ENCODE results near the gene RBBP4.
"Not testable (repeated sequence)": the region's sequence is repeated elsewhere in the genome, so short reads cannot be mapped to it uniquely, and the experiment has no call there.

Gene RBBP4

GRCh38 chr1:32693455-32694174 is 42.6 kb downstream of the RBBP4 start:
- no peaks in the 10 kb centered on the region for H3K4me1 ChIP-seq (ENCODE audit: insufficient read depth, low read length)
- ATAC-seq (ENCODE audit: insufficient read depth, low read depth) (no peak), DNase-seq (no peak)
- TF ChIP-seq EZH2 (IDR thresholded peaks at IDR 0.05; ENCODE audit: borderline replicate concordance, low read depth, low read length, severe bottlenecking) = no peak
- TF ChIP-seq, protein P1, sequence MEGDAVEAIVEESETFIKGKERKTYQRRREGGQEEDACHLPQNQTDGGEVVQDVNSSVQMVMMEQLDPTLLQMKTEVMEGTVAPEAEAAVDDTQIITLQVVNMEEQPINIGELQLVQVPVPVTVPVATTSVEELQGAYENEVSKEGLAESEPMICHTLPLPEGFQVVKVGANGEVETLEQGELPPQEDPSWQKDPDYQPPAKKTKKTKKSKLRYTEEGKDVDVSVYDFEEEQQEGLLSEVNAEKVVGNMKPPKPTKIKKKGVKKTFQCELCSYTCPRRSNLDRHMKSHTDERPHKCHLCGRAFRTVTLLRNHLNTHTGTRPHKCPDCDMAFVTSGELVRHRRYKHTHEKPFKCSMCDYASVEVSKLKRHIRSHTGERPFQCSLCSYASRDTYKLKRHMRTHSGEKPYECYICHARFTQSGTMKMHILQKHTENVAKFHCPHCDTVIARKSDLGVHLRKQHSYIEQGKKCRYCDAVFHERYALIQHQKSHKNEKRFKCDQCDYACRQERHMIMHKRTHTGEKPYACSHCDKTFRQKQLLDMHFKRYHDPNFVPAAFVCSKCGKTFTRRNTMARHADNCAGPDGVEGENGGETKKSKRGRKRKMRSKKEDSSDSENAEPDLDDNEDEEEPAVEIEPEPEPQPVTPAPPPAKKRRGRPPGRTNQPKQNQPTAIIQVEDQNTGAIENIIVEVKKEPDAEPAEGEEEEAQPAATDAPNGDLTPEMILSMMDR (IDR thresholded peaks at IDR 0.05; ENCODE audit: borderline replicate concordance, extremely low read depth, low read length, poor library complexity, severe bottlenecking) = no peak
- H3K27me3 ChIP-seq (ENCODE audit: insufficient read depth, low read length, poor library complexity) = no peaks in the 10 kb centered on the region
- H3K27ac ChIP-seq (ENCODE audit: low read length) = no peak overlapping the region
- no peak overlapping the region for H2AFZ ChIP-seq (ENCODE audit: low read depth, low read length)
- no peaks in the 10 kb centered on the region for H3K9me3 ChIP-seq (ENCODE audit: insufficient read depth, low read length, severe bottlenecking)
- H3K36me3 ChIP-seq (ENCODE audit: insufficient read depth, low read length) = no peaks in the 10 kb centered on the region
- no peaks in the 10 kb centered on the region for H3K79me2 ChIP-seq (ENCODE audit: insufficient read depth, low read length)
- H3K4me2 ChIP-seq (ENCODE audit: insufficient read depth, low read length) = no peak overlapping the region
- no peak overlapping the region for H3K9ac ChIP-seq (ENCODE audit: low read depth, low read length)
- H3K4me3 ChIP-seq (ENCODE audit: low read depth in 1 of 2, low read length in 2 of 2) = no peak overlapping the region
- H4K20me1 ChIP-seq (ENCODE audit: insufficient read depth, low read length) = no peaks in the 10 kb centered on the region

DNA sequence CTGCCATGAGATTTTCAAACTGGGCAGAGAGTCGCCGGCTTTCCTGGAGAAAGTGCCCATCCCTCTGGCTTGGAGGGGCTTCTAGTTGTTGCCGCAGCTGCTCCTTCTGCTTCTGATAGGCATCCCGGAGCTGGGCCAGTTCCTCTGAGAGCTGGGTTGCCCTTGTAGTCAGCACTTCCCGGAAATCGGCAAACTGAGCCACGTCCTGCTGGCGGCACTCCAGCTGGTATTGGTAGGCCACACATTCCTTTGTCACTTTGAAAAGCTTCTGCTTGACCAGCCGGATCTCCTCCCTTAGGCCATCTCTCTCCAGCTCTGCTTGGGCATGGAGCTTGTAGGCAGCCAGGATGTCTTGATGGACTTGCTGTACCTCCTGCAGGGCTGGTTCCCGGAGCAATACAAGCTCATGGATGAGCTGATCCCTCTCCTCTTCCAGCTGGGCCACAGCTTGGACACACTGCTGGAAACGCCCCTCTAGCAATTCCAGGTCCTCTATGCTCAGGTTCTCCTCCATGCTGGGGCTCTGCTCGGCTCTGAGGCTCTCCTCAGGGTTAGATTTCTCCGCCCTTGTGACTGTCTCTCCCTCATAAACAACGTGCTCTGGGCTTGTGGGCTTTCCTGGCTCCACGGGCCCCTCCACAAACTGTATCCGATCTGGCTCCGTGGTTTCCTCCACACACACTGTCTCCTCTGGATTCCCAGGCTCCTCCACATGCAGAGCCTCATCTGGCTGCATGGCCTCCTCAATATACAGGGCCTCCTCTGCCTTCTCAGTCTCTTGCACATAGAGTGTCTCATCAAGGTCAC is 44.3 kb downstream of the RBBP4 start:
- H3K9me3 ChIP-seq (ENCODE audit: insufficient read depth, low read length, severe bottlenecking) = no peaks in the 10 kb centered on the region
- no peak overlapping the region for H3K4me3 ChIP-seq (ENCODE audit: low read depth in 1 of 2, low read length in 2 of 2)
- no peak for DNase-seq
- H3K27me3 ChIP-seq (ENCODE audit: insufficient read depth, low read length, poor library complexity) = no peaks in the 10 kb centered on the region
- H4K20me1 ChIP-seq (ENCODE audit: insufficient read depth, low read length) = no peaks in the 10 kb centered on the region
- no peak overlapping the region for H2AFZ ChIP-seq (ENCODE audit: low read depth, low read length)
- H3K9ac ChIP-seq (ENCODE audit: low read depth, low read length) = no peak overlapping the region
- TF ChIP-seq EZH2 (IDR thresholded peaks at IDR 0.05; ENCODE audit: borderline replicate concordance, low read depth, low read length, severe bottlenecking) = no peak
- TF ChIP-seq, protein P1 (IDR thresholded peaks at IDR 0.05; ENCODE audit: borderline replicate concordance, extremely low read depth, low read length, poor library complexity, severe bottlenecking) = no peak
- ATAC-seq (ENCODE audit: insufficient read depth, low read depth) = no peak
- H3K27ac ChIP-seq (ENCODE audit: low read length) = no peak overlapping the region
- H3K4me1 ChIP-seq (ENCODE audit: insufficient read depth, low read length) = no peaks in the 10 kb centered on the region
- no peak overlapping the region for H3K4me2 ChIP-seq (ENCODE audit: insufficient read depth, low read length)
- H3K79me2 ChIP-seq (ENCODE audit: insufficient read depth, low read length) = no peaks in the 10 kb centered on the region
- no peaks in the 10 kb centered on the region for H3K36me3 ChIP-seq (ENCODE audit: insufficient read depth, low read length)

- Histone ChIP-seq H3K27ac (ENCODE audit: low read length) (no peak overlapping the region), H3K4me1 (ENCODE audit: insufficient read depth, low read length) (no peaks in the 10 kb centered on the region), H4K20me1 (ENCODE audit: insufficient read depth, low read length) (no peaks in the 10 kb centered on the region), H3K27me3 (ENCODE audit: insufficient read depth, low read length, poor library complexity) (no peaks in the 10 kb centered on the region), H3K4me3 (ENCODE audit: low read depth in 1 of 2, low read length in 2 of 2) (no peak overlapping the region), H3K9me3 (ENCODE audit: insufficient read depth, low read length, severe bottlenecking) (no peaks in the 10 kb centered on the region), H2AFZ (ENCODE audit: low read depth, low read length) (no peak overlapping the region), H3K36me3 (ENCODE audit: insufficient read depth, low read length) (no peaks in the 10 kb centered on the region), H3K79me2 (ENCODE audit: insufficient read depth, low read length) (no peaks in the 10 kb centered on the region), H3K4me2 (ENCODE audit: insufficient read depth, low read length) (no peak overlapping the region), H3K9ac (ENCODE audit: low read depth, low read length) (no peak overlapping the region)
- ATAC-seq (ENCODE audit: insufficient read depth, low read depth) = no peak
- no peak for DNase-seq
- TF ChIP-seq, protein P1 (IDR thresholded peaks at IDR 0.05; ENCODE audit: borderline replicate concordance, extremely low read depth, low read length, poor library complexity, severe bottlenecking) = no peak
- no peak for TF ChIP-seq EZH2 (IDR thresholded peaks at IDR 0.05; ENCODE audit: borderline replicate concordance, low read depth, low read length, severe bottlenecking)
Measured at GRCh38 chr1:32696041-32696440, 45.0 kb downstream of the RBBP4 start.

DNA sequence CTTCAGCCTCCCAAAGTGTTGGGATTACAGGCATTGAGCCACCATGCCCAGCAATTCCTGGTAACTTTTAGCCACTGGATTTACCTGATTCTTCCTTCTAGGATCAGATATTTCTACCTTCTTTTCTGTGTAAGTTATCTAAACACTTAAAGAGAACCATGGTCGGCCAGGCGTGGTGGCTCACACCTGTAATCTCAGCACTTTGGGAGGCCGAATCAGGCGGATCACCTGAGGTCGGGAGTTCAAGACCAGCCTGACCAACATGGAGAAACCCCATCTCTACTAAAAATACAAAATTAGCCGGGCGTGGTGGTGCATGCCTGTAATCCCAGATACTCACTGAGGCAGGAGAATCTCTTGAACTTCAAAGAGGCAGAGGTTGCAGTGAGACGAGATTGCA is 46.0 kb downstream of the RBBP4 start:
- H3K79me2 ChIP-seq (ENCODE audit: insufficient read depth, low read length); H3K36me3 ChIP-seq (ENCODE audit: insufficient read depth, low read length): not testable (repeated sequence)

More for the DNA sequence above, 46.0 kb downstream of the RBBP4 start:
- H3K4me3 ChIP-seq (ENCODE audit: low read depth in 1 of 2, low read length in 2 of 2); H3K9me3 ChIP-seq (ENCODE audit: insufficient read depth, low read length, severe bottlenecking); H4K20me1 ChIP-seq (ENCODE audit: insufficient read depth, low read length); H2AFZ ChIP-seq (ENCODE audit: low read depth, low read length); ATAC-seq (ENCODE audit: insufficient read depth, low read depth); H3K27me3 ChIP-seq (ENCODE audit: insufficient read depth, low read length, poor library complexity); H3K9ac ChIP-seq (ENCODE audit: low read depth, low read length); H3K4me2 ChIP-seq (ENCODE audit: insufficient read depth, low read length); H3K4me1 ChIP-seq (ENCODE audit: insufficient read depth, low read length); DNase-seq; H3K27ac ChIP-seq (ENCODE audit: low read length): not testable (repeated sequence)
